ENCODE measurements around the gene RBM7.

RBM7 gene

GRCh38 chr11:114397349-114397982 lies 3.0 kb upstream of the RBM7 start:
- no peak for DNase-seq

- DNase-seq: peak; percentile 20
These were observed 2.1 kb upstream of the RBM7 start for GRCh38 chr11:114398303-114398920.

GRCh38 chr11:114399490-114400215 lies 813 bp upstream of the RBM7 start:
- no peak for DNase-seq

GRCh38 chr11:114400915-114401223 lies 403 bp downstream of the RBM7 start:
- no peak for DNase-seq

- no peak for DNase-seq
These were observed 845 bp downstream of the RBM7 start for GRCh38 chr11:114401311-114401710.

GRCh38 chr11:114412946-114413345 lies 12.5 kb downstream of the RBM7 start:
- no peak for DNase-seq

- no peak for DNase-seq
These were observed 13.5 kb downstream of the RBM7 start for GRCh38 chr11:114413958-114414357.

- DNase-seq: peak; percentile 40
These were observed 16.0 kb downstream of the RBM7 start for GRCh38 chr11:114416441-114416961.

GRCh38 chr11:114426280-114426679 lies 25.8 kb downstream of the RBM7 start:
- DNase-seq: no peak

DNA sequence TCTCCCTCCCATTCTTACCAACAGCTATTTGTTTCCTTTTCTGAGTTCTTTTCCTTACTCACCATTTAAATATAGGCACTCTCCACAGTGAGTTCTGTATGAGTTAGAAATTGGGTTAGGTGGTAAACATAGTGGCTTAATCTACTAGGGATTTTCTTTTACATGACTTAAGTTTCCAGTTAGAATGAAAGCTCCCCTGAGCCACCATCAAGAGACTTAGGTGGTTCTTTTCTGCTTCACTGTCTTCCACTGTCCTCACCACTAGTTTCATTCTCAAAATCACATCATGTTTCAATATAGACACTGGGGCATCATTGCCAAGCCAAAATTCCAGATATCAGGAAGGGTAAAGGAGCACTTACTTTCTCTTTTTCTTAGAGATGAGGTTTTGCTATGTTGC lies 29.8 kb downstream of the RBM7 start:
- DNase-seq: no peak

GRCh38 chr11:114432893-114433292 lies 32.4 kb downstream of the RBM7 start:
- DNase-seq: no peak

GRCh38 chr11:114433376-114433775 lies 32.9 kb downstream of the RBM7 start:
- no peak for DNase-seq

- peak; percentile 23 for DNase-seq
These were observed 37.8 kb downstream of the RBM7 start for GRCh38 chr11:114438303-114438702.

- peak; percentile 93 for DNase-seq
These were observed 39.0 kb downstream of the RBM7 start, which contains the start of gene REXO2 for GRCh38 chr11:114439229-114440120. TSS of gene REXO2 (plus strand) at chr11:114439467. CDS start at chr11:114439529, 62 bp downstream.

- peak; percentile 38 for DNase-seq
These were observed 39.8 kb downstream of the RBM7 start for GRCh38 chr11:114440121-114440860.

DNA sequence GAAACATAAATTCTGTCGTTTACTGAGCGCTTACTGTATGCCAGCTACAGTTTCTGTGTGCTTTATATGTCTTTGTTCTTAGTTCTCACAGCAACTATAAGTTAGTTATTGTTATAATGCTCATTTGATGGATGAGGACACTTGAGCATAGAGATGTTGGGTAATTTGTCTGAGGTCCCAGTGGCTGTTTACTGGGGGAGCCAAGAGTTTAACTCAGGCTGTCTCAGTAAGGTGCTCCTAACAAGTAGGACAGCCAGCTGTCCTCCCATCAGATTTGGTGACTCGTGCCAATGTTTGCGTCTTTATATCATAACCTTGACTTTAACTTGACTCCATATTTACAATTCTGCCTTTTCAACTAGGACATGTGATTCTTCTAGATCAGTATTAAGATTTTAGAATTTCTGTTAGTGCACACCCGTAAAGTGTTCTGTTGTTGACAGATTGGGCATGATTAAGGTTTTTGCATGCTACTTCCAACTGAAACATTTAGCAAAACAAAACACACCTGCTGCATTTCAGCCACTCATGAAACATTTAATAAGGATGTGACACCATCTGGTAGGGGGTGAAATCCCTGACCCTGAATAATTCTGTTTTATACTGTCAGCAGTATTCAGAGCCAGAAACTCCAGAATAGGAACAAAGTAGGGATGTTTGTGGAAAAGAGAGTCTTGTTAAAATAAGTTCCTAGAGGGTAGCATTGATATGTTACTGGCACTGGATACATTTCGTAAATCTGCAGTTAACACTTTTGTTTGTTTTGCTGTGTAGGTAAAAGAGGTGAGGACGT lies 40.7 kb downstream of the RBM7 start:
- no peak for DNase-seq

DNA sequence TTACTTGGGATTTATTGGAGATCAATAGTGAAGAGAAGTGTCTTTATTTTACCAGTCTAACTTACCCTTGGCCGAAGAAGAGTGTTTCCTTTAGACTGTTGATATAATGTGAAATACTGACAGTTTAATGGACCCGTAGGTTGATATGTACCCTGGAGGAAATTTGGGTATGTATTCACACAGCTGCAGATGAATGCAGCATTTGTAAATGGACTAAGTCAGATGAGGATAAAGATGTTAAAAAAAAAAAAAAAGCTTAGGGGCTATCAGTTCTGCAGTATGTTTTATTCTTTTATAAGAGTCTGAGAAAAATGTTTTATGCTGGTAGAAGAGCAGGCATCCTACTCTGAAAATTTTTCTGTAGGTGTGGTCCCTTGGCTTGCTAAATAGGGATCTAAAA lies 41.5 kb downstream of the RBM7 start:
- no peak for DNase-seq

DNA sequence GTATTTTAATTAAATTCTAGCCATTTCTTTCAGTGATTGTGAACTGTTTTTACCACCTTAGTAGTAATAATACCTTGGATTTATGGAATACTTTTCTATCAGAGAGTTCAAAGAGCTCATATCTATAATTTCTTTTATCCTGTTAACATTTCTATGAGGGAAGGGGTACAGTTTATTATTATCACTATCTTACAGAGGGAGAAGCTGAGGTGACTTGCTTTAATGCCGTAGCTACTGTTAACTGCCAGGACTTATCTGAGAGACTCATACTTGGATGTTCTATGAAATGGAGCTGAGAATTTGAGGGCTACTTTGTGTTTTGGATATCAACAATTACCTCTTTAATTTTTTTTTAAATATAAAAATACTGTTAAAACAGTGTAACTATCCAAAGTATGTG lies 42.1 kb downstream of the RBM7 start:
- no peak for DNase-seq

DNA sequence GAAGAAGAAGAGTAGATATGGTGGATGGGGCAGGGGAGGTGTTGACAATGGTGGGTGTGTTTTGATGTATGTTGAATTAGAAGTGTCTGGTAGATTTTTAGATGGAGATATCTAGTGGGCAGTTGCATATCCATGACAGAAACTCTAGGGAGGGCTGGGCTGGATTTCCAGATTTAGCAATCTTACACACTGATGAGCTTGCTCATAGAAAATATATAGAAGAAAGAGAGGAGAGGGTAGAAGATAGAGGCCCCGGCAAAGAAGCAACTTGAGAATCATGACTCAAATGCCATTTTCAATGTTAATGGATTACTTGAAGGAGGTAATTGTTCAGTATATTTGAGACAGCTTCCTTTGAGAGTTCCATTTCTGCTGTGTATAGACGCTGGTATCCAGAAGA lies 47.0 kb downstream of the RBM7 start:
- DNase-seq: no peak

- peak; percentile 56 for DNase-seq
These were observed 47.4 kb downstream of the RBM7 start for GRCh38 chr11:114447892-114448291.

DNA sequence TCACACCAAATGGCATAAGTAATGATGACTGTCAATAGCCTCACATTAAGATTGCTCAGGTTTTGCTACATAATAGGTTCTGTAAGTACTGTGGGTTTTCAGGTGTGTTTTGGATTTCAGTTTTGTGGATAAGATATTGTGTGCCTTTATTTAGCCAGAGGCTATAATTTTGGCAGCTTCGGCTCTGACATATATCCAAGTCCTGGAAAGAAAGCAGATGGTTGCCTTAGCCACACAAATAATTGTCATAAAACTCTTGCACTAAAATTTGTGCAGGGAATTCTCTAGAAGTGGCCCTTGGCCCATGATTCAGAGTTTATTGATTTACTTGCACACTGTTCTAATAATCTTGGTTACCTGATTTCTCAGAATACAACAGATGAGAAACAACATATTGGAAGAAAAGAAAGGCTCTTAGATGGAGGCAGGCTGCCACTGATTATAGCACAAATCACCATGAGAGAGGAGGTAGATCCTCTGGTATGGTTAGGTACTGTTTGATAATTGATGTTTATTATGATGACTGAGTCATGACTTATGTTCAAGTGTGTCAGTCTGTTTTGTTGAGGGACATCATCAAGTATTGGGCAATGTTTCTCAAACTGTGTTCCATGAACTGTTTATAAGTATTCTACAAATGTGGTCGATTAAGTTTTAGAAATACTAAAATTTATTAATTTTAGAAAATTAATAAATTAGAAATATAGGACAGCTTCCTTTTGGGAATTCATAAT lies 48.5 kb downstream of the RBM7 start:
- peak; percentile 11 for DNase-seq
